SK-N-SH treated with all-trans-retinoic acid at 6 μM for 48 hours (cell line): ENCODE measurements around the gene RNF167.

Experiments used
- ATAC-seq: fragments of 200-7000 bp; cut with Tn5 transposase; 3 replicates; pipeline ENCODE4 v1.9.1; 2020; ENCODE audit warnings: mild to moderate bottlenecking, moderate library complexity
- BACH2 ChIP-seq: fragments of 250-450 bp; sonication (Bioruptor Pico); IDR thresholded peaks from 2 replicates; pipeline ENCODE4 v1.9.0; 2021; ENCODE audit warnings: mild to moderate bottlenecking, borderline replicate concordance
- CREB5 ChIP-seq: fragments of 250-450 bp; sonication (Bioruptor Pico); IDR thresholded peaks from 2 replicates; pipeline ENCODE4 v1.5.1; 2020; ENCODE audit warnings: low read depth, mild to moderate bottlenecking, moderate library complexity
- CSDC2 ChIP-seq: fragments of 250-450 bp; sonication (Bioruptor Pico); IDR thresholded peaks from 2 replicates; pipeline ENCODE4 v1.5.0; 2020; ENCODE audit warnings: mild to moderate bottlenecking, moderate library complexity
- ESRRG ChIP-seq: fragments of 250-450 bp; sonication (Bioruptor Pico); IDR thresholded peaks from 2 replicates; pipeline ENCODE4 v1.6.1; 2021; ENCODE audit warnings: mild to moderate bottlenecking
- GLIS3 ChIP-seq: fragments of 250-450 bp; sonication (Bioruptor Pico); IDR thresholded peaks from 2 replicates; pipeline ENCODE4 v1.5.0; 2020; ENCODE audit warnings: mild to moderate bottlenecking, moderate library complexity
- ISL1 ChIP-seq: fragments of 250-450 bp; sonication (Bioruptor Pico); IDR thresholded peaks from 2 replicates; pipeline ENCODE4 v2.1.2; 2022; ENCODE audit warnings: mild to moderate bottlenecking, moderate library complexity
- OSR1 ChIP-seq: fragments of 250-450 bp; sonication (Bioruptor Pico); IDR thresholded peaks from 2 replicates; pipeline ENCODE4 v1.8.0; 2022; ENCODE audit warnings: moderate library complexity, mild to moderate bottlenecking, inconsistent platforms
- POU6F1 ChIP-seq: fragments of 250-450 bp; sonication (Bioruptor Pico); IDR thresholded peaks from 2 replicates; pipeline ENCODE4 v1.8.0; 2021; ENCODE audit warnings: low read depth, mild to moderate bottlenecking, moderate library complexity, borderline replicate concordance
- PPARA ChIP-seq: fragments of 250-450 bp; sonication (Bioruptor Pico); IDR thresholded peaks from 2 replicates; pipeline ENCODE4 v1.5.0; 2020; ENCODE audit warnings: mild to moderate bottlenecking, borderline replicate concordance
- RARB ChIP-seq: fragments of 250-450 bp; sonication (Bioruptor Pico); IDR thresholded peaks from 2 replicates; pipeline ENCODE4 v1.8.0; 2021; ENCODE audit warnings: mild to moderate bottlenecking, moderate library complexity
- SNAI2 ChIP-seq: fragments of 250-450 bp; sonication (Bioruptor Pico); IDR thresholded peaks from 2 replicates; pipeline ENCODE4 v1.5.0; 2020; ENCODE audit warnings: mild to moderate bottlenecking, moderate library complexity
- TCF4 ChIP-seq: fragments of 250-450 bp; sonication (Bioruptor Pico); IDR thresholded peaks from 2 replicates; pipeline ENCODE4 v1.8.0; 2021; ENCODE audit warnings: mild to moderate bottlenecking, moderate library complexity, borderline replicate concordance
- TOX ChIP-seq: fragments of 250-450 bp; sonication (Bioruptor Pico); IDR thresholded peaks from 2 replicates; pipeline ENCODE4 v1.8.0; 2021; ENCODE audit warnings: mild to moderate bottlenecking, moderate library complexity, borderline replicate concordance
- ZC3H10 ChIP-seq: fragments of 250-450 bp; sonication (Bioruptor Pico); IDR thresholded peaks from 2 replicates; pipeline ENCODE4 v1.5.1; 2021; ENCODE audit warnings: mild to moderate bottlenecking, moderate library complexity
- ZFP3 ChIP-seq: fragments of 250-450 bp; sonication (Bioruptor Pico); IDR thresholded peaks from 2 replicates; pipeline ENCODE4 v1.5.0; 2020; ENCODE audit warnings: mild to moderate bottlenecking, moderate library complexity
- ZFP30 ChIP-seq: fragments of 450-650 bp; formaldehyde crosslinking; IDR thresholded peaks from 2 replicates; pipeline ENCODE4 v1.5.0; 2022; ENCODE audit warnings: mild to moderate bottlenecking, moderate library complexity
- ZNF565 ChIP-seq: fragments of 450-650 bp; formaldehyde crosslinking; conservative IDR thresholded peaks from 2 replicates; pipeline ENCODE4 v1.5.0; 2020; ENCODE audit warnings: low read depth, mild to moderate bottlenecking, moderate library complexity
- ZNF70 ChIP-seq: fragments of 450-650 bp; formaldehyde crosslinking; IDR thresholded peaks from 2 replicates; pipeline ENCODE4 v1.5.0; 2020; ENCODE audit warnings: mild to moderate bottlenecking, moderate library complexity
- ZNF8 ChIP-seq: fragments of 450-650 bp; formaldehyde crosslinking; IDR thresholded peaks from 2 replicates; pipeline ENCODE4 v1.5.0; 2020; ENCODE audit warnings: mild to moderate bottlenecking, moderate library complexity
- TF ChIP-seq, protein P1 (sequence below): fragments of 250-450 bp; sonication (Bioruptor Pico); IDR thresholded peaks from 2 replicates; pipeline ENCODE4 v1.8.0; 2020; ENCODE audit warnings: mild to moderate bottlenecking, moderate library complexity, borderline replicate concordance

The RNF167 gene

GRCh38 chr17:4896332-4897197 is 43.5 kb upstream of the RNF167 start:
- no peak for ATAC-seq
- TF ChIP-seq, protein P1, sequence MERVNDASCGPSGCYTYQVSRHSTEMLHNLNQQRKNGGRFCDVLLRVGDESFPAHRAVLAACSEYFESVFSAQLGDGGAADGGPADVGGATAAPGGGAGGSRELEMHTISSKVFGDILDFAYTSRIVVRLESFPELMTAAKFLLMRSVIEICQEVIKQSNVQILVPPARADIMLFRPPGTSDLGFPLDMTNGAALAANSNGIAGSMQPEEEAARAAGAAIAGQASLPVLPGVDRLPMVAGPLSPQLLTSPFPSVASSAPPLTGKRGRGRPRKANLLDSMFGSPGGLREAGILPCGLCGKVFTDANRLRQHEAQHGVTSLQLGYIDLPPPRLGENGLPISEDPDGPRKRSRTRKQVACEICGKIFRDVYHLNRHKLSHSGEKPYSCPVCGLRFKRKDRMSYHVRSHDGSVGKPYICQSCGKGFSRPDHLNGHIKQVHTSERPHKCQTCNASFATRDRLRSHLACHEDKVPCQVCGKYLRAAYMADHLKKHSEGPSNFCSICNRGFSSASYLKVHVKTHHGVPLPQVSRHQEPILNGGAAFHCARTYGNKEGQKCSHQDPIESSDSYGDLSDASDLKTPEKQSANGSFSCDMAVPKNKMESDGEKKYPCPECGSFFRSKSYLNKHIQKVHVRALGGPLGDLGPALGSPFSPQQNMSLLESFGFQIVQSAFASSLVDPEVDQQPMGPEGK, result no peak
- TF ChIP-seq GLIS3 (CRISPR knock-in tag) (no peak), TOX (CRISPR knock-in tag) (no peak), ZNF8 (no peak), OSR1 (CRISPR knock-in tag) (no peak), POU6F1 (CRISPR knock-in tag) (no peak), ESRRG (CRISPR knock-in tag) (no peak), PPARA (CRISPR knock-in tag) (no peak), SNAI2 (CRISPR knock-in tag) (no peak), ZNF565 (CRISPR knock-in tag) (no peak), ZFP30 (CRISPR knock-in tag) (no peak), CREB5 (no peak), ZFP3 (CRISPR knock-in tag) (no peak)

DNA sequence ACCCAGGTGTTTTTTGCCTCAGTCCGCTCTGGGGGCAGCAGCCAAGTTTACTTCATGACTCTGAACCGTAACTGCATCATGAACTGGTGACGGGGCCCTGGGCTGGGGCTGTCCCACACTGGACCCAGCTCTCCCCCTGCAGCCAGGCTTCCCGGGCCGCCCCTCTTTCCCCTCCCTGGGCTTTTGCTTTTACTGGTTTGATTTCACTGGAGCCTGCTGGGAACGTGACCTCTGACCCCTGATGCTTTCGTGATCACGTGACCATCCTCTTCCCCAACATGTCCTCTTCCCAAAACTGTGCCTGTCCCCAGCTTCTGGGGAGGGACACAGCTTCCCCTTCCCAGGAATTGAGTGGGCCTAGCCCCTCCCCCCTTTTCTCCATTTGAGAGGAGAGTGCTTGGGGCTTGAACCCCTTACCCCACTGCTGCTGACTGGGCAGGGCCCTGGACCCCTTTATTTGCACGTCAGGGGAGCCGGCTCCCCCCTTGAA is 42.8 kb upstream of the RNF167 start:
- TF ChIP-seq RARB, result no peak
- TF ChIP-seq ESRRG (CRISPR knock-in tag), result no peak
- no peak for TF ChIP-seq POU6F1 (CRISPR knock-in tag)
- TF ChIP-seq ZNF565 (CRISPR knock-in tag), result no peak
- no peak for TF ChIP-seq PPARA (CRISPR knock-in tag)
- TF ChIP-seq ZFP3 (CRISPR knock-in tag), result no peak
- TF ChIP-seq, all 23 proteins: peak for 0
- ATAC-seq, result no peak

GRCh38 chr17:4897785-4898184 is 42.3 kb upstream of the RNF167 start:
- TF ChIP-seq GLIS3 (CRISPR knock-in tag), result no peak
- no peak for TF ChIP-seq ISL1 (CRISPR knock-in tag)
- TF ChIP-seq TOX (CRISPR knock-in tag), result no peak
- TF ChIP-seq BACH2 (CRISPR knock-in tag), result no peak
- TF ChIP-seq CREB5, result no peak
- no peak for TF ChIP-seq SNAI2 (CRISPR knock-in tag)
- no peak for TF ChIP-seq CSDC2
- TF ChIP-seq RARB, result no peak
- no peak for TF ChIP-seq ZNF8
- TF ChIP-seq ZNF70, result no peak
- TF ChIP-seq ZFP3 (CRISPR knock-in tag), result no peak
- TF ChIP-seq ZC3H10 (CRISPR knock-in tag), result no peak

DNA sequence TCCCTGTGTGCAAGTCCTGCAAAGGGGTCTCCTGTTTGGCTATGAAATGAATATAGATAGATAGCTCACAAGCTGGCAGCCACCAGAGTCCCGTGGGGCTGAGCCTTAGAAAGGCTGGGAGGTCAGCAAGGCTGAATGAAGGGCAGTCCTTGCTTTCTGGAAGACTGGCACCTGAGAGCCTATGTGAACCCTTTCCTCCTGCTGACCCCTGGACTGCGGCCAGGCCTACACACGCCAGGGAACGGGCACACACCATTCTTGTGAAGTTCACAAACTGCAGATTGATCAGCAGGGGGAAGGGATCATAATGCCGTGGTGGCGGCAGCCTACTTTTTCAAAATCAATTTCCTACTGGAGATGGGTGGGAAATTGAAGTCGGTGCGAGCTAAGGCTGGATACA is 41.7 kb upstream of the RNF167 start:
- TF ChIP-seq ISL1 (CRISPR knock-in tag) (no peak), ZNF565 (CRISPR knock-in tag) (no peak), CREB5 (no peak), ZNF8 (no peak), ZNF70 (no peak), ZC3H10 (CRISPR knock-in tag) (no peak), OSR1 (CRISPR knock-in tag) (no peak), BACH2 (CRISPR knock-in tag) (no peak), TCF4 (CRISPR knock-in tag) (no peak), SNAI2 (CRISPR knock-in tag) (no peak)
- no peak for ATAC-seq

More at GRCh38 chr17:4897785-4898184, 42.3 kb upstream of the RNF167 start:
- no peak for ATAC-seq
